Central memory CD4-positive, alpha-beta T cell (primary cell): ENCODE measurements around the gene IRF5.
"Not testable (repeated sequence)": the region's sequence is repeated elsewhere in the genome, so short reads cannot be mapped to it uniquely, and the experiment has no call there.

Experiments
- DNase-seq: peaks from one replicate; pipeline ENCODE4 v3.0.0; 2022

The IRF5 gene

GRCh38 chr7:128939861-128940410 lies 2.2 kb downstream of the IRF5 start:
- DNase-seq = no peak

- DNase-seq = no peak
Observed at GRCh38 chr7:128940494-128941322, 3.0 kb downstream of the IRF5 start.

GRCh38 chr7:128941323-128941890 lies 3.7 kb downstream of the IRF5 start:
- no peak for DNase-seq

GRCh38 chr7:128941946-128942526 lies 4.3 kb downstream of the IRF5 start:
- no peak for DNase-seq

- not testable (repeated sequence) for DNase-seq
Observed at GRCh38 chr7:128943251-128943650, 5.5 kb downstream of the IRF5 start.

GRCh38 chr7:128944487-128945236 lies 6.9 kb downstream of the IRF5 start:
- DNase-seq = no peak

GRCh38 chr7:128945668-128946366 lies 8.1 kb downstream of the IRF5 start:
- DNase-seq = no peak

GRCh38 chr7:128946936-128947830 lies 9.5 kb downstream of the IRF5 start:
- no peak for DNase-seq

- no peak for DNase-seq
Observed at GRCh38 chr7:128947854-128948253, 10.1 kb downstream of the IRF5 start.

- DNase-seq = no peak
Observed at GRCh38 chr7:128948312-128948973, 10.7 kb downstream of the IRF5 start.

- DNase-seq = no peak
Observed at GRCh38 chr7:128948976-128949760, 11.4 kb downstream of the IRF5 start.

GRCh38 chr7:128951296-128951695 lies 13.6 kb downstream of the IRF5 start:
- DNase-seq = no peak

GRCh38 chr7:128954150-128954549 lies 16.4 kb downstream of the IRF5 start:
- no peak for DNase-seq

- no peak for DNase-seq
Observed at GRCh38 chr7:128954830-128955802, 17.4 kb downstream of the IRF5 start.

GRCh38 chr7:128955981-128956380 lies 18.3 kb downstream of the IRF5 start:
- no peak for DNase-seq

GRCh38 chr7:128959296-128959695 lies 21.6 kb downstream of the IRF5 start:
- DNase-seq = no peak

- no peak for DNase-seq
Observed at GRCh38 chr7:128961030-128961659, 23.4 kb downstream of the IRF5 start.

- no peak for DNase-seq
Observed at GRCh38 chr7:128962899-128963298, 25.2 kb downstream of the IRF5 start.
